Stimulated activated CD8-positive, alpha-beta memory T cell treated with anti-CD3 and anti-CD28 coated beads, Interleukin-12 subunit alpha, Interleukin-12 subunit beta, amount 100 ng/mL, for 24 hours (primary cell): Measurements from ENCODE around the gene ALOX15.
"Not testable (repeated sequence)": the region's sequence is repeated elsewhere in the genome, so short reads cannot be mapped to it uniquely, and the experiment has no call there.

ENCODE experiments used
- DNase-seq: peaks from one replicate; pipeline ENCODE4 v3.0.0-alpha.2; 2020; ENCODE audit errors: extremely low read depth

The ALOX15 gene

DNA sequence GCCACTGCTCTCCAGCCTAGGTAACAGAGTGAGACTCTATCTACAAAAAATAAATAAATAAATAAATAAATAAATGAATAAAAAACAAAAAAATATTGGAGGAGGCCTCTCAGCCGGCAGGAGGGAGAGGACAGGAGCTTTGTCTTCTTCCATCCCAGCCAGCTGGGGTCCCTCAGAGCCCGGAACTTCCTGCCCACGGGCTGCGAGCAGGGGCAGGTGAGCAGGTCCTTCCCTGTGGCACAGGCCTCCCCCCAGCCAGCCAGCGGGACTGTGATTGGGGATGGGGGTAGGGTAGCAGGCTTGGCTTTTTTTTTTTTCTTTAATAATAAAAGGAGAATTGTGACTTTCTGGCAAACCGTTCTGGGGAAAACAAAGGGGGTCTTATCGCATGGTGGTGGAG is 47.1 kb downstream of the ALOX15 start:
- no peak for DNase-seq

DNA sequence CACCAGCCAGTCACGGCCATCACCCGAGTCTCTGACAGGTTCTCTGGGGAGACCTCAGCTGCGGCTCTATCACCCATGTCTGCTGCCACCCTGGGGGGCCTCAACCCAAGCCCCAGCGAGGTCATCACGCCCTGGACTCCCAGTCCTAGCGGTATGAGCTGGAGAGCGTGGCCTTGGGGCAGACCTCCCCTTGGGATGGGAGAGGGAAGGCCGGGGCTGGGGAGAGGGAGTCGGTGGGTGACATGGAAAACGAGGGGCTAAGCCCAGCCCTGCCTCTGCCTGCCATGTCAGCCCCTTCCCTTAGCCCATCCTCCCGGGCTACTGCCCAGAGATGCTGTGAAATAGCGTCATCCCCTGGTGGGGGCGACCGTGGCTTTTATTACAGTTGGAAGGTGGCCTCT is 48.5 kb downstream of the ALOX15 start:
- no peak for DNase-seq

DNA sequence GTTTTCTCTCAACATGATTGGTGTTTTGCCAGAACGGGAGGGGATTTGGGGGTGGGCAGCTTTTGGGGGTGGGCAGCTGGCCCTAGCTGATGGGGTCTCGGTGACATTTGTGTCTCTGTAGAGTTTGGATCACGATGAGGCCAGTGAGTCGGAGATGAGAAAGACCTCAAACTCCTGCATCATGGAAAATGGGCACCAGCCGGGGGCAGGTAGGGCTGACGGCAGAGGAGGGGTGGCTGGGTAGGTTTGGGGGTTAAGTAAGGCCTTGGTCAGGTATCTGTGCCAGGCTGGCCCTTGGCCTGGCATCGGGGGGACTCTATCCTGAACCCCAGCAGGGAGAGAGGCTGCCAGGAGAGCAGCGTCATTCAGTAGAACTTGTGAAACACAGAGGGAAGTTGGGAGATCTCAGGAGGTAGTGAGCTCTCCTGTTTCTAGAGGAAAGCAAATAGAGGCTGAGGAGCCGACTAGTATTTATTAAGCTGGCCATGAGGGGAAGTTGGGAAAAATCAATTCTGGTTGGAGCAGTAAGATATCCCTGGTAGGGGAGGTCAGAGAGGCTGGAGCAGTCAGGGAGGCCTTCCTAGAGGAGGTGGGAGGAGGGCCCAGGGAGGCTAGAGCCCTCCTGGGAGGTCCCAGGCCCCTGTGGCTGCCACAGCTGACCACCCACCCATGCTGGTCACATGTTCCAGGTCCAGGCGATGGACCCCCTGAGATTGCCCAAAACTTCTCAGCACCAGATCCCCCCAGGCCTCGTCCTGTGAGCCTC is 49.1 kb downstream of the ALOX15 start:
- DNase-seq = no peak

DNA sequence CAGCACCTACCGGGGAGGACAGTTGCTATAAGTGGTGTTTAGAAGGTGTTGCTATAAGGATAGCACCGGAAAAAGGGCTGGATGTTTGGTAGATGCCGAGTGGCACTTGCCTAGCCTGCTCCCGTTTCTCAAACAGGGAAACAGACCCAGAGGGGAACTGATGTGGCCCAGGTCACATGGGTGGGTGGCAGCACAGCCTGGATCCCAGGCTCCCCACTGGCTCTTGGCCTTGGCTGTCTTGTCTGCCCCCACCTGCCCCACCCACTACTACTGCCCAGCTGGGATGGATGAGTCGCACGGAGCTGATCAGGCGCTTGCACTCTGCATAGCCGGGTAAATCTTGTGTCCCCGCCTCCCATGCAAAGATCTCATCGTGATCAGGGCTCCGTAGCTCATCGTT is 49.9 kb downstream of the ALOX15 start:
- no peak for DNase-seq

DNA sequence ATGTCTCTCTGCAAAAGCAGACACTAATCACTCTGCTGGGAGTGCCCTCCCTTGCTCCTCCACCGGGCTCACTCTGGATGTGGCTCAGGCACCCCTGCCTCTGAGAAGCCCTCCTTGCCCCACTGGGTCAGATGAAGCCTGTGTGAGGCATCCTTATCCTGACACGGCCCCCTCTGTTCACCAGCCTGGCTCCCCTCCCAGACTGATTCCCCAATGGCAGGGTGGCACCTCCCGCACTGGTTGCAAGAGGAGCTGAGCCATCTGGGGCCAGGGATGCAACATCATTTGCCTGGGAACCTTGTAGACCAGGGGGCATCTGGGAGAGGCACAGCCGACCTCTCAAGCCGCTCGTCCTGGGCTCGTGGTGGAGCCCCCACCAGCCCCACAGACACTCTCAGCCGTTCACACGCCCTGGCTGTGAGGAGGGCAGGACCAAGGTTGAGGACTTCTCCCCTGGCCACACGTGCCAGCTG is 50.5 kb downstream of the ALOX15 start:
- DNase-seq = no peak

DNA sequence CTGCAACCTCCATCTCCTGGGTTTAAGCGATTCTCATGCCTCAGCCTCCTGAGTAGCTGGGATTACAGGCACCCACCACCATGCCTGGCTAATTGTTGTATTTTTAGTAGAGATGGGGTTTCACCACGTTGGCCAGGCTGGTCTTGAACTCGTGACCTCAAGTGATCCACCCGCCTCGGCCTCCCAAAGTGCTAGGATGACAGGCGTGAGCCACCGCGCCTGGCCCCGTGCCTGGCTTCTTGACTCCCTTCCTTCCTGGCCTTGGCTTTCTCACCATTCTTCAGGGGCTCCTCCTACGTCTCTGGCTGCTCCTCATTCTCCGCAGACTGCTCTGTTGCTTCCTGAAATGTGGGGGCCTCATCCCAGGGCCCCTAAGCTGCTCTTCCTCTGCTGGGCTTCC is 51.4 kb downstream of the ALOX15 start:
- not testable (repeated sequence) for DNase-seq

DNA sequence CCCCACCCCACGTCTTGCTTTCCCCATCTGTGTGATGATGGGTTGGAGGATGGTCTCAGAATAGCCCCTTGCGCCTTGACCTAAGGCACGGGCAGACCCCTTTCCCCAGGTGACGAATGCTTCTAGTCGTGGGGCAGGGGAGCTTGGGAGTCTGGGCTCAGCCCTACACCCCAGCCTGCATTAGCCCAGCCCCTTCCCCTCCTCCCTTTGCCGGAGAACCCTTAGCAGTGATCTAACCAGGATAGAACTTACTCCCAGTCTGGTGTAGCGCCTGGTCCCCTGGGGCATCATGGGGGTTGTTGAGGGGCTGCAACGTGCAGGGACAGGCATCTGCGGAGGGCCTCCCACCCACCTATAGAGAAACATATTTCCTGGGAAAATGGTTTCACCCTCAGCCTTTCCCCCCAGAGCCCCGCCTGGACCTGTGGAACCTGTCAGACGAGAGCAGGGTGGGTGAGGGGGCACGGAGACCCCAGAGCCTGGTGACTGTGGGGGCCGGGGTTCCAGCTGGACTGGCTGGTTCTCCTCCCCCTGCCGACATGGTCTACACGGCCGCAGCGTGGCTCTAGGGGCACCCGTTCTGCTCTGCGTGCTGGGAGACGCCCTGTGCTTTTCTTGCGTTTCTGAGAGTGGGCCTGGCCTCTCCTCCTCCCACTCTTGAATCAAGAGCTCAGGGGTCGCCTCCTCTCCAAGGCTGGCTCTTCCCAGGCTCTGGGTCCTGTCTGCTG is 52.4 kb downstream of the ALOX15 start:
- no peak for DNase-seq

DNA sequence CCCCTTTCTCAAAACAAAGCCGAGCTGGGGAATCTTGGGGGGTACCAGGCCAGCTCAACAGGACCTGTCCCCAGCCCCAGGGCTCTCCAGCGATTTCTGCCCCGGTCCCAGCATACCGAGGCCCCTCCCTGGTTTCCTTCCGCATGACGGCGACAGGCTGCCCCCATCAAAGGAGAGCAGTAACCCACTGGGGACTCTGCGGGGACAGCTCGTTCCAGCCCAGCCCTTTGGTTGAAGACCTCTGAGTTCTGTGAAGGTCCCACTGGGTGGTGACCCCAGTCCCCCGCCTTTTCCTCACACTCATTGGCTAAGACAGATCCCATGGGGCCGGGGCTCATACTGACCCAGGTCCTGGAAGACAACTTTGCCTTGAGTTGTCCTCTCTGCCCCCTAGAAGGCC is 53.1 kb downstream of the ALOX15 start:
- DNase-seq = no peak

GRCh38 chr17:4587803-4588202 is 53.7 kb downstream of the ALOX15 start:
- DNase-seq = no peak

- DNase-seq = no peak
Measured at GRCh38 chr17:4587195-4587594, 54.3 kb downstream of the ALOX15 start.

DNA sequence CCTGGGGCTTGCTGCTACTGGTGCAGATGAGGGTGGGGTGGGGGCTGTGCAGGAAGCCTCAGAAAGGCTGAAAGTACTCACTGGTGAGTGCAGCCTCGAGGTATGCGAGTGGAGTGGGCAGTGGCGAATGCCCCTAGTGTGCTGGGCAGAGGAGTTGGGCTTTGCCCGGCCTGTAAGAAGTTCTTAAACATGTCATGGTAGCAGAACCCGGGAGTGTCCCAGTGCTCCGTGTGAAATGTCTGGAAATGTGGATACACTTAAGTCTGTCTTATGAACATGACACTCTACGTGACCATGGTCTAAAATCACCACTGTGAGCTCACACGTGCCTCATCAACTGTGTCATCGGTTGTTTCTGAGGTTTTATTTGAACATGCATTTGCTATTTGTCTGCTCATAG is 55.4 kb downstream of the ALOX15 start:
- no peak for DNase-seq

- DNase-seq = no peak
Measured at GRCh38 chr17:4585638-4585994, 55.9 kb downstream of the ALOX15 start.

DNA sequence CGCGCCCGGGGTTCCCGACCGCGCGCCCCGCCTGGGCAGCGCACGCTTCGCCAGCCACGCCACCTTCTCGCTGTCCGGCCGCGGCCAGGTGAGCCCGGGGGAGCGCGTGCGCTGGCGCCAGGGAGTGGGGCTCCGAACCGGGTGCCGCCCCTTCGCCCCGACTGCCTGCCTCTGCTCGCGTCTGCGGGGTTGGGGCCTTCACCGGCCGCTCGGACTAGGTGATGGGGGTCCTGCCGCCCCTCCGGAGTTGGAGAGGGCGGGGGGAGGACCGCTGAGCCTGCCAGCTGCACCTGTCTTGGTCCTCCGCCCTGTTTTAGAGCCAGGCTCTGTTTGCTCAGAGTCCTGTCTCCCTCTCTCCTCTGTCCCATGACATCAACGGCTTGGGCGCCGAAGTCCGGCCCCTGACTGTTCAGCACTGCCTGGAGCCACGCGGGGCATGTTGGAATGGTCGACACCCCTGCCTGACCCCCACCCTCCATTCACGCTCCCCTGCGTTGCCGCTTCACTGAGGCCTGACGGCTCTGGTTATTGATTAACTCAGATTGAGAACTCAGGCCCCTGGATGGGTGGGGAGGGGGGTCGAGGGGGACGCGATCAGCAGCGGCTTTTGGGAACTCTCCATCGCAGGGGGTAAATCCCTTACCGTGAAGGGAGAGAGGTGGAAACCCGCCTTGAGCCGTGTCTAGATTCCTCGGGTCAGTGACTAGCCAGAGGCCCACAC is 56.4 kb downstream of the ALOX15 start:
- no peak for DNase-seq

GRCh38 chr17:4584101-4584916 is 57.2 kb downstream of the ALOX15 start, which contains the start of gene SMTNL2:
Gene SMTNL2, plus strand, starts transcription at chr17:4584529. Its CDS starts 77 bp downstream, at chr17:4584606.
- DNase-seq = no peak

DNA sequence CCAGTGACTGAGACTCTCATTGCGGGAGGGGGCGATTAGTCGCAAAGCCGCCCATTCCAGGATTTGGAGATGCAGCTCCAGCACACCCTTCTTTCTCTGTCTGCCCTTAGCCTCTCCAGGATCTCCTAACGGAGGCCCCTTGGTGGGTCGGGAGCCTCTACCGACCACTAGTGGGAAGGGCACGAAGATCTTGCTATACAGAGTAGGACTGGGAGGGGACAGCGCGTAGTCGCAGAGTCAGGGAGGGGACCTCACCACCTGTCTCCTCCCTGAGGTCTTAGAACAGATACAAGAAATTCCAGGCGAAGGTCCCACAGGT is 57.7 kb downstream of the ALOX15 start:
- no peak for DNase-seq

GRCh38 chr17:4583206-4583605 is 58.3 kb downstream of the ALOX15 start:
- no peak for DNase-seq

- DNase-seq = no peak
Measured at GRCh38 chr17:4582691-4583090, 58.8 kb downstream of the ALOX15 start.

GRCh38 chr17:4582101-4582501 is 59.4 kb downstream of the ALOX15 start:
- no peak for DNase-seq
